NK-92 treated with Interleukin-12 subunit alpha and Interleukin-12 subunit beta, amount 100 ng/mL, for 24 hours (cell line): ENCODE results near the gene MSH3.
A peak's percentile ranks its signal among the peaks of the same experiment; 100 is the strongest.

Experiments
- DNase-seq: peaks from one replicate; lab custom pipeline; 2025; lab: John Stamatoyannopoulos, UW

Gene MSH3

DNA sequence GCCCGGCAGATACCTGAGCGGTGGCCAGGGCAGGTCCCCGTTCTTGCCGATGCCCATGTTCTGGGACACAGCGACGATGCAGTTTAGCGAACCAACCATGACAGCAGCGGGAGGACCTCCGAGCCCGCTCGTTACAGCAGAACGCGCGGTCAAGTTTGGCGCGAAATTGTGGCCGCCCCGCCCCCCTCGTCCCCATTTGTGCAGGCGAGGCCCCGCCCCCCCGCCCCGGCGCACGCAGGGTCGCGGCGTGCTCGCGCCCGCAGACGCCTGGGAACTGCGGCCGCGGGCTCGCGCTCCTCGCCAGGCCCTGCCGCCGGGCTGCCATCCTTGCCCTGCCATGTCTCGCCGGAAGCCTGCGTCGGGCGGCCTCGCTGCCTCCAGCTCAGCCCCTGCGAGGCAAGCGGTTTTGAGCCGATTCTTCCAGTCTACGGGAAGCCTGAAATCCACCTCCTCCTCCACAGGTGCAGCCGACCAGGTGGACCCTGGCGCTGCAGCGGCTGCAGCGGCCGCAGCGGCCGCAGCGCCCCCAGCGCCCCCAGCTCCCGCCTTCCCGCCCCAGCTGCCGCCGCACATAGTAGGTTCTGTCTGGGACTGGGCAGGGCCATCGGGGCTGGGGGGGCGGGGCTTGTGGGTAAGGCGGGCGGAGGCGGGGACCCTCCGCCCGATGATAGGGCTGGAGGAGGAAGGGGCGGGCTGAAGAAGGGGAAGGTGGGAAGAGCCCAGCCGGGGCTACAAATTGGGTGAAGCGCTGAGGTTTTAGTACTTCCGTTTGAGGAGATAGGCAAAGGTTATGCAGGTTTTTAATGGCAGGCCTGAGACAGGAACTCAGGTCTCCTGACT is at the start of gene MSH3, which contains the start of gene DHFR:
MSH3 (plus strand) TSS at position 262 of the 840 bp plus-strand sequence; CDS start at position 338, 76 bp downstream.
DHFR (minus strand) TSS at position 593 of the 840 bp plus-strand sequence; CDS start at position 99, 494 bp downstream.
- peak; percentile 90 for DNase-seq

DNA sequence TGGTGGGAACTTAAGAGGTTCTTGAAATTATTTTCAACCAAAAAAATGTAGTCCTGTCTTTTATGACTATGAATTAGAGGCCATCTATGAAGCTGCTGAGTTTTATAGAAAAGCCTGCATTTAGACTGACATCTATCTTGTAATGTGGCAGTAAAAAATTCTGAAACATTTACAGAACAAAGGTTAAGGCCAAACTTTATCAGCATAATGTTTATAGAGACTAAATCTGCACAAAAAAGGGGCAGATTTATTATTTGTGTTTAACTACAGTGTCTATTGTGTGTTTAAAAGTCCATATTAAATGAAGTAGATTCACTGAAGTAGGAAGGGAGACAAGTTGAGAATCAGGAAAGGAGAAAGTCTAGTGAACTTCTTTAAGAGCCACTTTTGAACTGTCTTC is 47.1 kb upstream of the MSH3 start:
- no peak for DNase-seq

DNA sequence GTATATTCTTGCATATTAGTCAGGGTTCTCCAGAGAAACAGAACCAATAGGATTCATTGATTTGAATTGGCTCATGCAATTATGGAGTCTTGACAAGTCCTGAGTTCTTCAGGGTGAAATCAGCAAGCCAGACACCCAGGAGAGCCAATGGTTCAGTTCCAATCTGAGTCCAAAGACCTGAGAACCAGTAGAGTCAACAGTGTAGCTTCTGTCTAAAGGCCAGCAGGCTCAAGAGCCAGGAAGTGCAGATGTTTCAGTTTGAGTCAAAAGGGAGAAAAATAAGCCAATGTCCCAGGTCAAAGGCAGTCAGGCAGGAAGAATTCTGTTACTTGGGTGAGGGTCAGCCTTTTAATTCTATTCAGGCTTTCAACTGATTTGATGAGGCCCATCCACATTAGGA is 46.6 kb upstream of the MSH3 start:
- no peak for DNase-seq

DNA sequence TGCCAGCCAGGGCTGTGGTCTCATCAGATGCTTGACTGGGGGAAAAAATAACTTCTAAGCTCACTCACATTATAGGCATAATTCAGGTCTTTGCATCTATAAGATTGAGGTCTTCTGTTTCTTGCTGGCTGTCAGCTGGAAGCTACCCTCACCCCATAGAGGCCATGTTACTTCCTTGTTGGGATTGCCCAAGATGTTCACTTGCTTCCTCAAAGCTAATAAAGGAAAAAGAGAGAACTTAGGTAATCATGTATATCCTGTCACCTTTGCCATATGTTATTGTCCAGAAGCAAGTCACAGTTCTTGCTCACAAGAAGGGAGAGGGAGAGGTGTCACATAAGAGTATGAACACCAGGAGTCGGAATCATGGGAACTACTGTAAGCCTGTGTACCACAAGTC is 45.7 kb upstream of the MSH3 start:
- no peak for DNase-seq

GRCh38 chr5:80609692-80610091 is 44.8 kb upstream of the MSH3 start:
- DNase-seq = no peak

- DNase-seq = no peak
Observed at GRCh38 chr5:80615266-80615914, 39.1 kb upstream of the MSH3 start.

- no peak for DNase-seq
Observed at GRCh38 chr5:80618438-80618837, 36.0 kb upstream of the MSH3 start.

DNA sequence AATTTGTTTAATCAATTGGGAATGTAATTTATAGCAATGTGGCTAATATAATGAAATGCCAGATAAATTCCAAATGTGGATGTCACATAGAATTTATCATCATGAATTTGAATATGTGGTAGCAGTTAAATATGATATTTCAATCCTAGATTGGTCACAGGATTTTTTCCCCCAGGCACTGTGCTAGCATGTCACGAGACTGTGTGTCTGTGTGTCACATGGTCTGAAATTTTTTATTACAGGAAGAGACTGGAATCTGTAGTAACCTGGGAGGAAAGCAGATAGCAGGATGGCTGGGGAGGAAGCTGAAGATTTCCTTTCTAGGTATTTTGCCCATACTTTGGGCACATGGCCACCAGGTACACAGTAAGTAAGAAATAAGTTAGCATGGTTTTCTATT is 35.4 kb upstream of the MSH3 start:
- no peak for DNase-seq

DNA sequence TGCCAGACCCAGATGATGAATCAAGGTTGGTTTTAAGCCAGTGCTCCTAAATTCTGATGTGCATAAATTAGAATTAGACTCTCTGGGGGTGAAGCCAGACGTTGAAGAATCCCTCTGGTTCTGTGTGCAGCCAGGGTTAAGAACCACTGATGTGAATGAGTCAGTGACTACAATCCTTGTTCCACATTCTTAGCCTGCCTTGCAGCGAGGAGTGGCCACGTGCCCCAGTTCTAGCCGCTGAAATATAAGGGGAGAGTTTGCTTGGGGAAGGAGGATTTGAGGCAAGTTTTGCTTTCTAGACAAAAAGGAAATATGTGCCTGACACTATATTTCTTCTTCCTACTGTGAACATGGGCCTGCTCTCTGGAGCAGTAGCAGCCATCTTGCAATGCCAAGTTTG is 34.2 kb upstream of the MSH3 start:
- DNase-seq = no peak

GRCh38 chr5:80622756-80623155 is 31.7 kb upstream of the MSH3 start:
- no peak for DNase-seq

DNA sequence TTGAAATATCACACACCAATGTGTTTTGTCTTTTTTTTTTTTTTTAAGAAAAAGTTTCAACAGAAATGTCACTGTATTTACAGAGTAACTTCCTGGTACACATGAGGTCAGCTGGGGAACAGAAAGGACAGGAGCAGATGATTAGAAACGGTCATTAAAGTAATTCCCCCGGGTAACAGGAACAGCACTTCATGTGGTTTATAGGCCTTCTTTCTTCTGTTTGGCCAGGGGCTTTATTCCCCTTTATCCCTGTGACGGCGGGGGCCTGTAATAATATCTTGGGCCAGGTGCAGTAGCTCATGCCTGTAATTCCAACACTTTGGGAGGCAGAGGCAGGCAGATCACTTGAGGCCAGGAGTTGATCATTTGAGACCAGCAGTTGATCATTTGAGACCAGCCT is 30.5 kb upstream of the MSH3 start:
- no peak for DNase-seq

GRCh38 chr5:80625230-80625629 is 29.2 kb upstream of the MSH3 start:
- no peak for DNase-seq

- no peak for DNase-seq
Observed at GRCh38 chr5:80629281-80629680, 25.2 kb upstream of the MSH3 start.

DNA sequence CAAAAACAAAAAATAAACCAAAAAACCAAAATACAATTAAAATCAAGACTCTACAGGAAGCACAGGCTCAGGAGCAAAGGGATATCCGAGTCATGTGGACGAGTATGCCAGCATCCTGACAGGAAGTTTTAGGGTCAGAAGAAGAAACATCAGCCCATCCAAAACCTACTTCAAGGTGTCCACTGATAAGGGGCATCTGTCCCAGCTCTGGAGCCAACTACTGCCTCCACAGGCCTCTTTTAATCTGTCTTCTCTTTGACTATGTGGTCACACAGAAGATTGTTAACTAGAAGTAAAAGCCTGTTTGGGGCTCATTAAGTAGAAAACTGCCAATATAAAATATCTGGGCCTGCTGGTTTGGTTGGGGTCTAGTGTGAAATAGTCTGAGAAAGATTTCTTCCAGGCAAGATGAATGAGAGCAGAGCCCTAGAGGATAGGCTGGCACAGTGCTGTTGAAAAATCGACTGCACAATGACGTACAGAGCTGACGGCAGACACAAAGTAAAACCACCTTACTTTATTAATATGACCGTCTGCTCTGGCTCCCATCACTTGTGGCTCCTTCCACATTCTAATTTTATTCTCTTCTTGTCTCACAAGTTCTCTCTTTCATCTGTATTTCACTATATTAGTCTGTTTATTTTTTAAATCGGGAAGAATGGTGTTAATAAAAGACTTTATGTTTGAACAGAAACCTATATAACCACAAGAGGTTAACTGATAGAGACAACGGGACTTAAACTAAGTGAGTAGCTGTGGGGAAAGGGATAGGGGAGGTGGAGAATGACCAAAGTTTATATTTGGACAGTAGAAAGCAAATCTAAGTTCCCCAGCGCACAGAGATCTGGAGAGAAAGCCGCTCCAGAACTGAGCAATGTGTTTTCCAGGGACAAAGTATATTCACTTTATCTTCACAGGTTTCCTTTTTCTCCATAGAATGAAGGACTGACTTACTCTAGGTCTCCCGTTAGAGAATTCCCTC is 22.9 kb upstream of the MSH3 start:
- no peak for DNase-seq

DNA sequence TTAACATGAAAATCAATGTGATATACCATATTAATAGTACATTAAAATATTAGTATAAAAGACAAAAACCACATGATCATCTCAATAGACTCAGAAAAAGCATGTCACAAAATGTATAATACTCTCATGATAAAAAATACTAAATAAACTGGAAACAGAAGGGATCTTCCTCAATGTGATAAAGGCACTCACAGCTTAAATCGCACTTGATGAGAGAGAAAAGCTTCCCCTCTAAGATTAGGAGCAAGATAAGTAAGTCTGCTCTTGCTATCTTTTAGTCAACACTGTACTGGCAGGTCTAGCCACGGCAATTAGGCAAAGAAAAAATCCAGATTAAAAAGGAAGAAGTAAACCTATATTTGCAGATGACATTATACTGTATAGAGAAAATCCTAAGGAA is 21.8 kb upstream of the MSH3 start:
- DNase-seq = no peak

GRCh38 chr5:80634193-80634592 is 20.3 kb upstream of the MSH3 start:
- DNase-seq = no peak

- DNase-seq = no peak
Observed at GRCh38 chr5:80641353-80641752, 13.1 kb upstream of the MSH3 start.

- no peak for DNase-seq
Observed at GRCh38 chr5:80644900-80645299, 9.6 kb upstream of the MSH3 start.

DNA sequence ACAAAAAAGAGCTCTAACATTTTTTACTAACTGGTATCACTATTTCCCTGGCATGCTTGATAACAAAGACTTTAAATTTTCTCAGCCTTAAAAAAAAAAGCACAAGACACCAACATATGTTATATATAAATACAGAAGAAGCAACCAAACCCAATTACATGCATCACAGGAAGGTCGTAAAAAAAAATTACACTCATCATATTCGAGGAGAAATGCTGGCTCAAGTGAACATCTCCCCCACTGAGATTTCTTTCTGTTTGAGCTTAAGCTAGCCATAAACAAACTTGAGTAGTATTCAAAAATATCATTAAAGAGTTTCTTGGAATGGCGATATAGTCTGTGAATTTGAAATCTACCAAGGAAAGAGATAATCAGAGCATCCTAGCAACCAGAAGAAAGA is 7.5 kb upstream of the MSH3 start:
- no peak for DNase-seq

GRCh38 chr5:80653502-80653901 is 950 bp upstream of the MSH3 start:
- no peak for DNase-seq

DNA sequence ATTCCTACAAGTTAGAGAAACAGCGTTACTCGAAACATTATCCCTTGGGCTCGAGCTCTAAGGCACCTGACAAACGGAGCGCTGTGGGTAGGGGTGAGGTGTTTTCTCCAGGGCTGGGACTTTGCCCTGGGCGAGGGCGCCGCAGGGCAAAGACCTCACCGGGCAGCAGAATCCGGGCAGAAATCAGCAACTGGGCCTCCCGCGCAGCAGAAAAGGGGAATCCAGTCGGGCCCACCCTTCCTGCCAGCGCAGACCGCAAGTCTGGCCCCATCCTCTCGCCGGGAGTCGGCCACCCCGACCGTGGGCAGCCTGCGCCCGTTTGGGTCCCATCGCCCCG is 430 bp upstream of the MSH3 start:
- no peak for DNase-seq

DNA sequence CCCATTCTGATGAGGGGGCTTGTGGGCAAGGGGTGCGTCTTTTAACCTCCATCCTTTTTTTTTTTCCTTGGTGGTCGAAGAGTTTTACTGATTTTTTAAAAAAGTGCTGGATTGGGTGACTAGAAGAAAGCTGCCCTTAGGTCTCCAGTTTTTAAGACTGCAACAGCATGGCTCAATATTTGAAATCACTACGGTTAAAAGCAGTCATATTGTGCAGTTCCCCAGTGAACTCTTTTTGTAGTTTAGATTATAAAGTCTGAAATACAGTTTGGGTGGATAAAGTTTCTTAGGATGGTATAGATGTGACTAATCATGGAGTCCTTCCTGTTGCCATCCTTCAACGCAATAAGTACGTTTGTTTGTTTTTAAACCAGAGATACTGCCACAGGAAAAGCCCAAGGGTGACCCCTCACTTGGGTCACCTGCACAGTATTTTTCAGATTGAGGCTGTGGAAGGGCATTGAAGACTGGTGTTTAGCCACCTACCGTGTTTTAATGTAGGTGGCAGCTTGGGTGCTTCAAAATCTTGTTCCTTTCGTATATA is 851 bp downstream of the MSH3 start:
- no peak for DNase-seq
